H9 (cell line): ENCODE measurements around the gene PROX1. TPM values are rescaled to one million over a fixed set of nuclear protein-coding genes. Genes with fewer than 3 reads are reported as not detected.

Experiments used
- DNase-seq: peaks from one replicate; pipeline ENCODE4 v3.0.0-alpha.2; 2017
- H2AFZ ChIP-seq: one replicate; pipeline ENCODE4 v1.6.1; 2013; ENCODE audit warnings: mild to moderate bottlenecking, low read length, control low read depth, moderate library complexity
- H2AK5ac ChIP-seq: 2 replicates; pipeline ENCODE4 v1.6.1; 2013; ENCODE audit warnings: low read length, control low read depth, mixed read lengths; ENCODE audit not compliant: insufficient read length
- H2BK120ac ChIP-seq: one replicate; pipeline ENCODE4 v1.6.1; 2013; ENCODE audit warnings: low read depth, mild to moderate bottlenecking, low read length, control low read depth, inconsistent platforms; ENCODE audit not compliant: poor library complexity, severe bottlenecking
- H2BK12ac ChIP-seq: 2 replicates; pipeline ENCODE4 v1.6.1; 2013; ENCODE audit warnings: low read length, control low read depth, mixed read lengths, low read depth; ENCODE audit not compliant: insufficient read length
- H2BK15ac ChIP-seq: 2 replicates; pipeline ENCODE4 v1.6.1; 2013; ENCODE audit warnings: low read depth, low read length, control low read depth
- H2BK20ac ChIP-seq: one replicate; pipeline ENCODE4 v1.6.1; 2013; ENCODE audit warnings: low read depth, mild to moderate bottlenecking, low read length, control low read depth, inconsistent platforms; ENCODE audit not compliant: poor library complexity, severe bottlenecking
- H2BK5ac ChIP-seq: 2 replicates; pipeline ENCODE4 v1.6.1; 2013; ENCODE audit warnings: low read length, control low read depth, mixed read lengths; ENCODE audit not compliant: insufficient read length
- H3K14ac ChIP-seq: 2 replicates; pipeline ENCODE4 v1.6.1; 2013; ENCODE audit warnings: low read length, control low read depth; ENCODE audit not compliant: insufficient read depth
- H3K18ac ChIP-seq: 2 replicates; pipeline ENCODE4 v1.6.1; 2013; ENCODE audit warnings: low read depth, mild to moderate bottlenecking, mixed read lengths, low read length, control low read depth; ENCODE audit not compliant: insufficient read length
- H3K23ac ChIP-seq: 2 replicates; pipeline ENCODE4 v1.6.1; 2013; ENCODE audit warnings: low read length, control low read depth, mixed read lengths, low read depth; ENCODE audit not compliant: insufficient read length
- H3K23me2 ChIP-seq: 2 replicates; pipeline ENCODE4 v1.6.1; 2013; ENCODE audit warnings: low read depth, mild to moderate bottlenecking, mixed read lengths, low read length, control low read depth; ENCODE audit not compliant: insufficient read length, poor library complexity, severe bottlenecking
- H3K27ac ChIP-seq: 2 replicates; pipeline ENCODE4 v1.5.1; 2013; ENCODE audit warnings: low read length, control low read depth, mixed read lengths, low read depth; ENCODE audit not compliant: insufficient read length
- H3K27me3 ChIP-seq: 2 replicates; pipeline ENCODE4 v1.6.1; 2013; ENCODE audit warnings: low read length, control low read depth, inconsistent platforms; ENCODE audit not compliant: insufficient read depth
- H3K4ac ChIP-seq: 2 replicates; pipeline ENCODE4 v1.6.1; 2013; ENCODE audit warnings: low read depth, mild to moderate bottlenecking, control low read depth, inconsistent platforms, low read length, moderate library complexity
- H3K4me1 ChIP-seq: 2 replicates; pipeline ENCODE4 v1.6.1; 2013; ENCODE audit warnings: low read length, control low read depth, inconsistent platforms; ENCODE audit not compliant: insufficient read depth
- H3K4me2 ChIP-seq: 2 replicates; pipeline ENCODE4 v1.6.1; 2013; ENCODE audit warnings: low read length, control low read depth, mixed read lengths; ENCODE audit not compliant: insufficient read length, insufficient read depth
- H3K56ac ChIP-seq: 2 replicates; pipeline ENCODE4 v1.6.1; 2013; ENCODE audit warnings: low read depth, mild to moderate bottlenecking, mixed read lengths, low read length, control low read depth; ENCODE audit not compliant: insufficient read length
- H3K79me1 ChIP-seq: 2 replicates; pipeline ENCODE4 v1.6.1; 2013; ENCODE audit warnings: low read depth, mild to moderate bottlenecking, moderate library complexity, low read length, control low read depth, inconsistent platforms; ENCODE audit not compliant: insufficient read depth, poor library complexity, severe bottlenecking
- H3K79me2 ChIP-seq: 2 replicates; pipeline ENCODE4 v1.6.1; 2013; ENCODE audit warnings: low read length, control low read depth, inconsistent platforms; ENCODE audit not compliant: insufficient read depth
- H3K9ac ChIP-seq: 2 replicates; pipeline ENCODE4 v1.6.1; 2013; ENCODE audit warnings: low read length, control low read depth, mixed read lengths; ENCODE audit not compliant: insufficient read length; ENCODE audit errors: extremely low read depth
- H3K9me3 ChIP-seq: one replicate; pipeline ENCODE4 v1.6.1; 2013; ENCODE audit warnings: low read depth, low read length, inconsistent platforms; ENCODE audit not compliant: control insufficient read depth
- H3T11ph ChIP-seq: one replicate; pipeline ENCODE4 v1.6.1; 2013; ENCODE audit warnings: mild to moderate bottlenecking, low read length, control low read depth, inconsistent platforms
- H4K20me1 ChIP-seq: one replicate; pipeline ENCODE4 v1.6.1; 2013; ENCODE audit not compliant: control insufficient read depth, insufficient read length, insufficient read depth
- H4K5ac ChIP-seq: 2 replicates; pipeline ENCODE4 v1.6.1; 2013; ENCODE audit warnings: low read depth, mild to moderate bottlenecking, mixed read lengths, low read length, control low read depth; ENCODE audit not compliant: insufficient read length
- H4K8ac ChIP-seq: replicated peaks from 2 replicates; pipeline ENCODE4 v1.6.1; 2013; ENCODE audit warnings: low read length, control low read depth, mixed read lengths, low read depth; ENCODE audit not compliant: insufficient read length
- H4K91ac ChIP-seq: 2 replicates; pipeline ENCODE4 v1.6.1; 2013; ENCODE audit warnings: low read depth, mild to moderate bottlenecking, moderate library complexity, mixed read lengths, low read length, control low read depth; ENCODE audit not compliant: insufficient read length
- H3K27ac Mint-ChIP-seq, 3 experiments: 2 replicates in 2 of 3; 3 replicates in 1 of 3; pipeline ENCODE4 v1.8.0; 2020 to 2021; ENCODE audit warnings: mixed read lengths in 3 of 3, mild to moderate bottlenecking in 1 of 3, moderate library complexity in 1 of 3
- H3K27me3 Mint-ChIP-seq: 2 replicates; pipeline ENCODE4 v1.8.0; 2021; ENCODE audit warnings: low read depth, mild to moderate bottlenecking, moderate library complexity, mixed read lengths
- H3K36me3 Mint-ChIP-seq, 3 experiments: 2 replicates in 2 of 3; 3 replicates in 1 of 3; pipeline ENCODE4 v1.8.0; 2020 to 2021; ENCODE audit warnings: low read depth in 3 of 3, mixed read lengths in 3 of 3; ENCODE audit not compliant: insufficient read depth in 1 of 3
- H3K4me1 Mint-ChIP-seq, 2 experiments: 2 replicates each; pipeline ENCODE4 v1.8.0; 2020; ENCODE audit warnings: mixed read lengths in 2 of 2
- H3K4me3 Mint-ChIP-seq, 2 experiments: 2 replicates in 1 of 2; 3 replicates in 1 of 2; pipeline ENCODE4 v1.8.0; 2020 to 2021; ENCODE audit warnings: mild to moderate bottlenecking in 2 of 2, mixed read lengths in 2 of 2, moderate library complexity in 1 of 2
- H3K9me3 Mint-ChIP-seq, 2 experiments: 2 replicates in 1 of 2; 3 replicates in 1 of 2; pipeline ENCODE4 v1.8.0; 2020; ENCODE audit warnings: mild to moderate bottlenecking in 2 of 2, mixed read lengths in 2 of 2, moderate library complexity in 1 of 2
- CTCF ChIP-seq: fragments of 200-600 bp; sonication (generic); conservative IDR thresholded peaks from 3 replicates; pipeline ENCODE4 v1.8.0; 2021; ENCODE audit warnings: antibody characterized with exemption, mild to moderate bottlenecking
- WGBS: extraction: QIAGEN DNeasy Blood & Tissue Kit; methylation state at CpG from one replicate; pipeline ENCODE4 v1.1.7; 2013; ENCODE audit warnings: missing lambda C conversion rate, low lambda C conversion rate, mixed read lengths; ENCODE audit not compliant: insufficient read length; ENCODE audit errors: extremely low coverage; 5-methylcytosine and 5-hydroxymethylcytosine counted together
- total RNA-seq: library from RNA; stranded (reverse); gene quantifications from 2 replicates; pipeline ENCODE4 v1.2.1, GENCODE V29; 2021

The PROX1 gene
- total RNA-seq, 1 experiment from 2014 or later = 0.72 TPM

DNA sequence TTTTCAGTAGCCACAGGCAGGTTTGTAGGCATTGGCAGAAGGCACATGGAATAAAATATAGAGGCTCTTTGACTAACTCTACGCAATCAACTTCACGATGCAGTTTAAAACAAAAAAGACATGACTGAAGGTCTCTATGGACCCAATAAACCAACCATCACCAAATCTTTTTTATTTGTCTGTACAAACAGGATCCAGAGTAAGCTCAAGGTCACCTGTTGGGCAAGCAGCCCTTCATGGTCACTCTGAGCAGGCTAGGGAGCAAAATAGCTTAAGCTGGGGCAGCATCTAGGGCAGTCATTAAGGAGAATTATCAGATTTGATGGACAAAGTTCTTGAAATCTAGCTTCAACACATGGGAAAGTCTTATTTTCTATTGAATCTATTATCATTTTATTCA is 26.8 kb upstream of the PROX1 start:
- Histone ChIP-seq H3K4me2 (no peak overlapping the region), H2BK5ac (no peak overlapping the region), H4K8ac (no peak overlapping the region), H3K23me2 (no peaks in the 10 kb centered on the region), H3K9ac (no peak overlapping the region), H3K9me3 (no peaks in the 10 kb centered on the region), H3K27me3 (no peaks in the 10 kb centered on the region), H3K18ac (no peak overlapping the region), H3K4ac (no peak overlapping the region), H2BK120ac (no peak overlapping the region), H2BK15ac (no peak overlapping the region), H2AK5ac (no peak overlapping the region), H2BK20ac (no peak overlapping the region), H3K79me2 (no peaks in the 10 kb centered on the region), H2BK12ac (no peak overlapping the region), H2AFZ (no peak overlapping the region), H4K5ac (no peak overlapping the region), H3K14ac (no peak overlapping the region), H4K20me1 (no peaks in the 10 kb centered on the region), H3K23ac (no peak overlapping the region), H3K4me1 (no peaks in the 10 kb centered on the region), H3K79me1 (no peaks in the 10 kb centered on the region), H3K56ac (no peak overlapping the region), H4K91ac (no peak overlapping the region), H3K27ac (no peak overlapping the region), H3T11ph (no peak overlapping the region)
- no peaks in the 10 kb centered on the region for H3K36me3 Mint-ChIP-seq
- H3K9me3 Mint-ChIP-seq = no peaks in the 10 kb centered on the region
- H3K27ac Mint-ChIP-seq = no peak overlapping the region
- WGBS = no CpG with 5 or more reads among the region's 2 CpGs
- H3K4me1 Mint-ChIP-seq = no peaks in the 10 kb centered on the region
- DNase-seq = no peak
- no peak overlapping the region for H3K4me3 Mint-ChIP-seq
- TF ChIP-seq CTCF = no peak
- H3K27me3 Mint-ChIP-seq = peaks cover 18% of the 10 kb centered on the region
